Measurements from ENCODE around the gene CCDC13. TPM values are rescaled to one million over a fixed set of nuclear protein-coding genes. Genes with fewer than 3 reads are reported as not detected.
A peak's percentile ranks its signal among the peaks of the same experiment; 100 is the strongest.

CCDC13 gene
- total and polyA plus RNA-seq, 2 of the 13 experiments (the other 11 are each of a cell fraction or from before 2014, with no cell fraction given), result 0.22 to 0.51 TPM

- TF ChIP-seq DPF2 (CRISPR knock-in tag; IDR thresholded peaks at IDR 0.05; ENCODE audit: borderline replicate concordance, low read depth) (no peak; the same call in 1 of the 2 replicates), MAFG (CRISPR knock-in tag; IDR thresholded peaks at IDR 0.05) (peak; percentile 79; the same call in 1 of the 2 replicates), GMEB2 (CRISPR knock-in tag; IDR thresholded peaks at IDR 0.05; ENCODE audit: low read depth) (no peak), ATF4 (CRISPR knock-in tag; IDR thresholded peaks at IDR 0.05) (peak in 1 of 2 experiments; percentile 64; a peak in 2 of 4 replicates), HIC2 (CRISPR knock-in tag; IDR thresholded peaks at IDR 0.05; ENCODE audit: low read depth) (no peak), ZNF605 (CRISPR knock-in tag; IDR thresholded peaks at IDR 0.05) (0 out of 2 replicates have a peak, but pooled peaks have one; percentile 49), TCF7 (IDR thresholded peaks at IDR 0.05; ENCODE audit: low read depth) (0 out of 2 replicates have a peak, but pooled peaks have one; percentile 20), ZNF777 (CRISPR knock-in tag; IDR thresholded peaks at IDR 0.05) (no peak), FLYWCH1 (CRISPR knock-in tag; IDR thresholded peaks at IDR 0.05) (no peak), ARID4A (CRISPR knock-in tag; IDR thresholded peaks at IDR 0.05; ENCODE audit: borderline replicate concordance) (peak; percentile 38; the same call in 1 of the 2 replicates), HDAC1 (CRISPR knock-in tag; IDR thresholded peaks at IDR 0.05) (peak; percentile 57; the same call in 1 of the 2 replicates), KLF16 (CRISPR knock-in tag; IDR thresholded peaks at IDR 0.05) (peak in 1 of 2 experiments; percentile 57; a peak in 1 of 4 replicates), TBX3 (IDR thresholded peaks at IDR 0.05; ENCODE audit: borderline replicate concordance) (peak; percentile 31; the same call in 1 of the 2 replicates), HMG20A (CRISPR knock-in tag; IDR thresholded peaks at IDR 0.05; ENCODE audit: borderline replicate concordance) (peak; percentile 74)
- TF ChIP-seq, protein P1, sequence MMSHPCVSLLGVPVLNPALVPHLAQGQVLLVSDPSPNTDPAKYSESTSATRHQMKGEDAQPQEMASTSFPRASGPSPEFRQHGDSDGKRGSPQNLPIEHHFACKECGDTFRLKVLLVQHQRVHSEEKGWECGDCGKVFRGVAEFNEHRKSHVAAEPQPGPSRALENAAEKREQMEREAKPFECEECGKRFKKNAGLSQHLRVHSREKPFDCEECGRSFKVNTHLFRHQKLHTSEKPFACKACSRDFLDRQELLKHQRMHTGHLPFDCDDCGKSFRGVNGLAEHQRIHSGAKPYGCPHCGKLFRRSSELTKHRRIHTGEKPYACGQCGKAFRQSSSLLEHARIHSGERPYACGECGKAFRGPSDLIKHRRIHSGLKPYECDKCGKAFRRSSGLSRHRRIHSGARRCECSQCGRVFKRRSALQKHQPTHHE (CRISPR knock-in tag; IDR thresholded peaks at IDR 0.05; ENCODE audit: borderline replicate concordance), result no peak
- TF ChIP-seq, protein P2, sequence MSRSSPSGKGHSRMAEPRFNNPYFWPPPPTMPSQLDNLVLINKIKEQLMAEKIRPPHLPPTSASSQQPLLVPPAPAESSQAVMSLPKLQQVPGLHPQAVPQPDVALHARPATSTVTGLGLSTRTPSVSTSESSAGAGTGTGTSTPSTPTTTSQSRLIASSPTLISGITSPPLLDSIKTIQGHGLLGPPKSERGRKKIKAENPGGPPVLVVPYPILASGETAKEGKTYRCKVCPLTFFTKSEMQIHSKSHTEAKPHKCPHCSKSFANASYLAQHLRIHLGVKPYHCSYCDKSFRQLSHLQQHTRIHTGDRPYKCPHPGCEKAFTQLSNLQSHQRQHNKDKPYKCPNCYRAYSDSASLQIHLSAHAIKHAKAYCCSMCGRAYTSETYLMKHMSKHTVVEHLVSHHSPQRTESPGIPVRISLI (CRISPR knock-in tag; IDR thresholded peaks at IDR 0.05; ENCODE audit: borderline replicate concordance), result peak; percentile 55; the same call in 1 of the 2 replicates
Observed at GRCh38 chr3:42755681-42756578, 17.1 kb downstream of the CCDC13 start (continued).

Data from HepG2 (cell line).